SJCRH30 (cell line): ENCODE measurements around the gene THSD7B. TPM values are rescaled to one million over a fixed set of nuclear protein-coding genes. Genes with fewer than 3 reads are reported as not detected.

Source experiments
- DNase-seq, 2 experiments: peaks; one replicate each; pipeline ENCODE4 v3.0.0-alpha.2; 2015 to 2020
- H3K27ac ChIP-seq: fragments of 250-450 bp; sonication (Bioruptor Pico); 2 replicates; pipeline ENCODE4 v1.5.1; 2020; ENCODE audit warnings: mild to moderate bottlenecking, moderate library complexity
- H3K27me3 ChIP-seq: fragments of 250-450 bp; sonication (Bioruptor Pico); 2 replicates; pipeline ENCODE4 v1.5.1; 2020; ENCODE audit warnings: mild to moderate bottlenecking, moderate library complexity
- H3K36me3 ChIP-seq: fragments of 250-450 bp; sonication (Bioruptor Pico); 2 replicates; pipeline ENCODE4 v1.5.1; 2020; ENCODE audit warnings: mild to moderate bottlenecking, moderate library complexity
- H3K4me1 ChIP-seq: fragments of 250-450 bp; sonication (Bioruptor Pico); 2 replicates; pipeline ENCODE4 v1.5.1; 2020; ENCODE audit warnings: mild to moderate bottlenecking, moderate library complexity
- H3K4me3 ChIP-seq: fragments of 250-450 bp; sonication (Bioruptor Pico); 2 replicates; pipeline ENCODE4 v1.5.1; 2020; ENCODE audit warnings: mild to moderate bottlenecking, moderate library complexity
- H3K9me3 ChIP-seq: fragments of 250-450 bp; sonication (Bioruptor Pico); replicated peaks from 2 replicates; pipeline ENCODE4 v1.5.1; 2020; ENCODE audit warnings: mild to moderate bottlenecking, moderate library complexity
- total RNA-seq: library from RNA; depleted of rRNA; stranded (reverse); fragments of >200 nt; shearing (Covaris generic); gene quantifications from 2 replicates; pipeline ENCODE4 v1.2.3, GENCODE V29; 2014

The THSD7B gene
- total RNA-seq, 1 experiment from 2014 or later, result 0.18 TPM

- H3K27me3 ChIP-seq, result no peaks in the 10 kb centered on the region
- H3K36me3 ChIP-seq, result no peaks in the 10 kb centered on the region
- H3K4me3 ChIP-seq, result no peak overlapping the region
- no peak for DNase-seq
- no peaks in the 10 kb centered on the region; the same call in 1 of the 2 replicates for H3K9me3 ChIP-seq
- H3K4me1 ChIP-seq, result no peaks in the 10 kb centered on the region
- no peak overlapping the region for H3K27ac ChIP-seq
These were observed 418.0 kb downstream of the THSD7B start for GRCh38 chr2:137183206-137183898.

DNA sequence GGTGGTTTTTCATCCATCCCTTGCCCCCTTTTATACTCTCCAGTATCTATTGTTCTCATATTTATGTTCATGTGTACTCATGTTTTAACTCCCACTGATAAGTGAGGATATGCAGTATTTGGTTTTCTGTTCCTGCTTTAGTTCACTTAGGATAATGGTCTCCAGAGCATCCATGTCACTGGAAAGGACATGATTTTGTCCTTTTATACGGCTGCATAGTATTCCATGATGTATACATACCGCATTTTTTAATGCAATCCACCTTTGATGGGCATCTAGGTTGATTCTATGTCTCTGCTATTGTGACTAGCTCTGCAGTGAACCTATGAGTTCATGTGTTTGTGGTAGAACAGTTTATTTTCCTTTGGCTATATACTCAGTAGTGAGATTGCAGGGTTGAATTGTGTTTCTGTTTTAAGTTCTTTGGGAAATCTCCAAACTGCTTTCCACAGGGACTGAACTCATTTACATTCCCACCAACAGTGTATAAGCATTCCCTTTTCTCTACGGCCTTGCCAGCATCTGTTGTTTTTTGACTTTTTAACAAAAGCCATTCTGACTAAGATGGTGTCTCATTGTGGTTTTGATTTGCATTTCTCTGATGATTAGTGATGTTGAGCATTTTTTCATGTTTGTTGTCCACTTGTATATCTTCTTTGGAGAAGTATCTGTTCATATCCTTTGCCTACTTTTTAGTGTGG lies 420.2 kb downstream of the THSD7B start:
- Histone ChIP-seq H3K9me3 (no peaks in the 10 kb centered on the region), H3K36me3 (no peaks in the 10 kb centered on the region), H3K4me1 (no peaks in the 10 kb centered on the region), H3K4me3 (no peak overlapping the region), H3K27ac (no peak overlapping the region), H3K27me3 (no peaks in the 10 kb centered on the region)
- no peak for DNase-seq

GRCh38 chr2:137187216-137187615 lies 421.9 kb downstream of the THSD7B start:
- no peaks in the 10 kb centered on the region for H3K9me3 ChIP-seq
- H3K36me3 ChIP-seq, result no peaks in the 10 kb centered on the region
- no peak for DNase-seq
- H3K27ac ChIP-seq, result no peak overlapping the region
- no peaks in the 10 kb centered on the region for H3K4me1 ChIP-seq
- H3K27me3 ChIP-seq, result no peaks in the 10 kb centered on the region
- no peak overlapping the region for H3K4me3 ChIP-seq

GRCh38 chr2:137190411-137191195 lies 425.3 kb downstream of the THSD7B start:
- no peak for DNase-seq
- no peaks in the 10 kb centered on the region for H3K36me3 ChIP-seq

GRCh38 chr2:137192366-137193310 lies 427.3 kb downstream of the THSD7B start:
- Histone ChIP-seq H3K36me3 (no peaks in the 10 kb centered on the region), H3K4me3 (no peak overlapping the region), H3K27me3 (0 out of 2 replicates have a peak, but pooled peaks cover 4% of the 10 kb centered on the region), H3K27ac (no peak overlapping the region), H3K4me1 (no peaks in the 10 kb centered on the region), H3K9me3 (no peaks in the 10 kb centered on the region)
- no peak for DNase-seq

More at GRCh38 chr2:137190411-137191195, 425.3 kb downstream of the THSD7B start:
- H3K4me1 ChIP-seq, result no peaks in the 10 kb centered on the region
- H3K27ac ChIP-seq, result no peak overlapping the region
- no peaks in the 10 kb centered on the region for H3K9me3 ChIP-seq
- 0 out of 2 replicates have a peak, but pooled peaks cover 2% of the 10 kb centered on the region for H3K27me3 ChIP-seq
- H3K4me3 ChIP-seq, result no peak overlapping the region

DNA sequence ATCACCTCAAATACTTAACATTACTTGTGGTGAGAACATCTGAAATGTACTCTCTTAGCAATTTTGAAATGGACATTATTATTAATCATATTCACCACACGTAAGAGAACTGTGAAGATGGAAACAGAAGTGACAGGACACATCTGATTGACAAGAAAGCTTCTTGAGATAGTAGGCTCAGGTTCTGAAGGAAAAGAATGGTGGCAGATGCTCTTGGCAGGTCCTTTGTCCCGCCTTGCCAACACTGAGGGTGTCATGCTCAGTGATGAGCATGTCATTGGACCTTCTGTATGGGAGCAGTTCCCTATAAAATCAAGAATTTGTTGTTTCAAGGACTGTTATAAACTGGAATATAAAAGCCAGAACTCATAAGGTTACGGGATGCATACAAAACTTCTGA lies 428.1 kb downstream of the THSD7B start:
- DNase-seq, result no peak
- H3K9me3 ChIP-seq, result no peaks in the 10 kb centered on the region
- H3K4me1 ChIP-seq, result no peaks in the 10 kb centered on the region
- no peak overlapping the region for H3K4me3 ChIP-seq
- no peaks in the 10 kb centered on the region for H3K36me3 ChIP-seq
- H3K27ac ChIP-seq, result no peak overlapping the region
- H3K27me3 ChIP-seq, result 0 out of 2 replicates have a peak, but pooled peaks cover 4% of the 10 kb centered on the region

DNA sequence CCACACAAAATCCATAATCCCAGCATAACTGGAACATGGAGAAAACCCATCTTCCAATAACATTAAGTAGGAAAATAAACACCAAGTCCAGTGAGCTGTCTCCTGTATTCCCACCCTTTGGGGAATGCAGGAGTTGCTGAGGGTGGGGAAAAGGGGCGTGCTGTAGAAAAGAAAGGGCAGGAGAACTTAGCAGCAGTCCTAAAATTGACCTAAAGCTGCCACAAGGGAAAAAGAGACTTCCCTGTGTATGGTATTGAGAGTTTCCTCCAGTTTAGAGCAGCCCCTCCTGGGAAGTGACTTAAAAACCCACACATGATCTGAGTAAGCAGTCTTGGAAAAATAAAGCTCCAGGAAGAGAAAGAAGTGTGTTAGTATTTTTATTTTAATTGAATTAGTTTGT lies 428.8 kb downstream of the THSD7B start:
- H3K27me3 ChIP-seq, result 0 out of 2 replicates have a peak, but pooled peaks cover 4% of the 10 kb centered on the region

DNA sequence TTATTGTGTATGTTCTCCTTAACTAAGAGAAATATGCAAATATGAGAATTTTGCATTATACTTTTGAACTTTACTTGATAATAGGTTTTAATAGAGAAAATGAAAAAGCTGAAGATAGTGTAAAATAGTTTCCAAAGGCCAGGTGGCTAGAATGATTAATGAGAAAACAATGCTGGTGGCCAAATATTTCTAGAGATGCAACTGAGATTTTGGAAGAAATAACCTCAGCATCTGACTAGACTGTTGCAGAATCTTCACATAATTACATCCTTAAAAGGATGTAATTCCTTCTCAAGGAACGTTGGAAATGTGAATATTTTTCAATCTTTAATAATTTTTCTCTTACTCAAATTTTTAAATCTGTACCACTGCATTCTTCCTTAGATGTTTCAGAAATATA lies 434.4 kb downstream of the THSD7B start:
- Histone ChIP-seq H3K27ac (no peak overlapping the region), H3K36me3 (no peaks in the 10 kb centered on the region), H3K4me3 (no peak overlapping the region), H3K4me1 (no peaks in the 10 kb centered on the region), H3K27me3 (0 out of 2 replicates have a peak, but pooled peaks cover 7% of the 10 kb centered on the region), H3K9me3 (no peaks in the 10 kb centered on the region)
- DNase-seq, result no peak

More for the DNA sequence above, 428.8 kb downstream of the THSD7B start:
- Histone ChIP-seq H3K9me3 (no peaks in the 10 kb centered on the region), H3K36me3 (no peaks in the 10 kb centered on the region), H3K4me3 (no peak overlapping the region), H3K4me1 (no peaks in the 10 kb centered on the region), H3K27ac (no peak overlapping the region)
- no peak for DNase-seq

DNA sequence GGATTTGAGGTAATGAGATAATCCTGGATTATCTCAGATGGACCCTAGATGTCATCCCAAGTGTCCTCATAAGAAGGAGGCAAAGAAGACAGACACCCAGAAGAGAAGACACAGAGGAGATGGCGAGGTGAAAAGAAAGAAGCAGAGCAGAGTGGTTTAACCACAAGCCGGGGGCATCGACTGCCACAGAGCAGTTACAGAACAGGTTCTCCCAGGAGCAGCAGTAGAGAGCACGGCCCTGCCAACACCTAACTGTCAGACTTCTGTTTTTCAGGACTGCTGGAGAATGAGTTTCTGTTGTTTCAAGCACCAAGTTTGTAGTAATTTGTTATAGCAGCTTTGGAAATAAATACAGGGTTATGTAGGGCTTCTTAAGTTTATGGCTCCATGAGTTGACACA lies 437.0 kb downstream of the THSD7B start:
- Histone ChIP-seq H3K4me1 (no peaks in the 10 kb centered on the region), H3K27ac (no peak overlapping the region), H3K27me3 (0 out of 2 replicates have a peak, but pooled peaks cover 3% of the 10 kb centered on the region), H3K36me3 (no peaks in the 10 kb centered on the region), H3K9me3 (no peaks in the 10 kb centered on the region), H3K4me3 (no peak overlapping the region)
- no peak for DNase-seq

DNA sequence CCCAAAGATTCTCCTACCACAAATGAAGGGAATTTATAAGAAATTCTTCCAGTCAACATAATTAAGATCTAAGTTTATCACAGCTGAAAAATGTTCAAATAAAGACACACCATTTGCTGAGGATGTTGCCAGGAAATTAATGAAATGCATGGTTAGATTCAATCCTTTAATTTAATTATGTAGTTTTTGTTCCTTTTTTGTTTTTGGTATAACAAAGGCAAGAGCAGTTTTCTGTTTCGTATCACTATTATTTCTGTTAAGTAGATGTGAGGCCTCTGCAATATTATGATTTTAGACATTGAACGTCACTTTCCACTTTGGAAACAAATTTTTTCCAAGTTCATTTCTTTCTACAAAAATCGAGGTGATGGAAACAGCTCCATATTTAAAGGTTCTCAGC lies 440.0 kb downstream of the THSD7B start:
- H3K4me1 ChIP-seq, result no peaks in the 10 kb centered on the region
- no peaks in the 10 kb centered on the region for H3K9me3 ChIP-seq
- no peak overlapping the region for H3K27ac ChIP-seq
- H3K27me3 ChIP-seq, result no peaks in the 10 kb centered on the region
- no peak for DNase-seq
- no peak overlapping the region for H3K4me3 ChIP-seq
- no peaks in the 10 kb centered on the region for H3K36me3 ChIP-seq

GRCh38 chr2:137206069-137206468 lies 440.7 kb downstream of the THSD7B start:
- Histone ChIP-seq H3K4me3 (no peak overlapping the region), H3K9me3 (no peaks in the 10 kb centered on the region), H3K27me3 (no peaks in the 10 kb centered on the region), H3K4me1 (no peaks in the 10 kb centered on the region), H3K27ac (no peak overlapping the region), H3K36me3 (no peaks in the 10 kb centered on the region)
- DNase-seq, result no peak

DNA sequence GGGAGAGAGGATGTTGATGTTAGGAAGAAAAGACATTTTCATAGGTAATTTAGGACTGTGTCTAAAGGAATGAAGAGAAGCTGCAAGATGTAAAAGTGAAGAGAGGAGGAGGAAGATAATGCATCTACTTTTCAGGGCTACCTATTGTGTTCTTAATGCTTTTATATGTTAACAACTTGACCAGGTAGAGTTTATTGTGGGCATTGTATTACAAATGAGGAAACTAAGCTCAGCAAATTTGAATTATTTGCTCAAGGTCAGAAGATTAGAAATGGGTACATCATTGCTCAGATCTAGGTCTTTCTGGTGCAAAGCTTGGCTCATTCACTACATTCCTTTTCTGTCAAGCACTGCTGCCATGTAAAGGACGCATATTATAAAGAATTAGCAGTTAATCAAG lies 441.7 kb downstream of the THSD7B start:
- Histone ChIP-seq H3K4me1 (no peaks in the 10 kb centered on the region), H3K36me3 (no peaks in the 10 kb centered on the region), H3K27ac (no peak overlapping the region), H3K9me3 (no peaks in the 10 kb centered on the region), H3K27me3 (no peaks in the 10 kb centered on the region), H3K4me3 (no peak overlapping the region)
- DNase-seq, result no peak

GRCh38 chr2:137208431-137208891 lies 443.1 kb downstream of the THSD7B start:
- Histone ChIP-seq H3K4me1 (no peaks in the 10 kb centered on the region), H3K27me3 (no peaks in the 10 kb centered on the region), H3K27ac (no peak overlapping the region), H3K9me3 (no peaks in the 10 kb centered on the region), H3K4me3 (no peak overlapping the region), H3K36me3 (no peaks in the 10 kb centered on the region)
- DNase-seq, result peak in 1 of 2 experiments; percentile 8

GRCh38 chr2:137210039-137210438 lies 444.7 kb downstream of the THSD7B start:
- H3K9me3 ChIP-seq, result no peaks in the 10 kb centered on the region

More at GRCh38 chr2:137210039-137210438, 444.7 kb downstream of the THSD7B start:
- DNase-seq, result no peak
- Histone ChIP-seq H3K4me1 (no peaks in the 10 kb centered on the region), H3K27me3 (no peaks in the 10 kb centered on the region), H3K27ac (no peak overlapping the region), H3K36me3 (no peaks in the 10 kb centered on the region), H3K4me3 (no peak overlapping the region)
